ENCODE results near the gene LIPC. TPM values are rescaled to one million over a fixed set of nuclear protein-coding genes. Genes with fewer than 3 reads are reported as not detected.

LIPC gene
- total RNA-seq, 2 experiments from 2014 or later = 0.61 to 1.2 TPM

DNA sequence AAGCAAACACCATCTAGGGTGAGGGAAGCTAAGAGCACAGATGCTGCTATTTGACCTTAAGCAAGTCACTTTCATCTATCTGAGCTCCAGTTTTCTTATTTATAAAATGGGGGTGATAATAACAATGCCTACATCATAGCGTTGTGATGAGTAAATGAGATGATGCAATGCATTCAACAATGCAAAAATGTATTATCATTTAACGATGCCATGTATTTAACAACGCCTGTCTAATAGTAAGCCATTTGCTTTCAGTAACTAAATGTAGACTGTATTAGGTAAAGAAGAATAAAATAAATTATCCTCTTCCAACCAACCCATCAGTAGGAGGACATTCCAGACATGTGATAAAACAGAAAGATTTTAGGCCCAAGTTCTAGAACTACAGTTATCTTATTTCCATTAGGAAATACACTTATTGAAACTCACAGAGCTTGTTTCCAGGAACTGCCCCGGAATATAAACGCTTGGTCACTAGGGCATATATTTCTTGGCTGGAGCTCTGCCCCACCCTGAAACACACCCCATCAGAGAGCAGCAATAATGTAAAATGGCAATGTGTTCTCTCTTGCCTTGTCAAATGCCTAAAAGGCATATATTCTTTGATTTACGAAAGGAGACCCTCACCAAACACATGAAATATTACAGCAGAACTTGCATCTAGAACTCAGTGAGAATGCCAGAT is 128.3 kb downstream of the LIPC start:
- Mint-ChIP-seq H3K9me3 (no peaks in the 10 kb centered on the region), H3K36me3 (ENCODE audit: low read depth) (no peaks in the 10 kb centered on the region), H3K4me3 (no peak overlapping the region), H3K27me3 (no peaks in the 10 kb centered on the region), H3K27ac (no peak overlapping the region), H3K4me1 (ENCODE audit: low read depth) (no peaks in the 10 kb centered on the region)
- ATAC-seq (ENCODE audit: poor library complexity) (no peak), DNase-seq (no peak)
- Histone ChIP-seq H3K9me3 (ENCODE audit: control insufficient read depth in 1 of 2, insufficient read depth in 1 of 2, low read length in 2 of 2) (no peaks in the 10 kb centered on the region), H3K4me1 (ENCODE audit: insufficient read depth, low read length) (no peaks in the 10 kb centered on the region), H3K4me3 (ENCODE audit: low read length) (no peak overlapping the region), H3K27ac (ENCODE audit: low read depth in 1 of 2, low read length in 2 of 2) (no peak overlapping the region), H3K36me3 (ENCODE audit: insufficient read depth, low read length) (no peaks in the 10 kb centered on the region), H3K27me3 (ENCODE audit: control insufficient read depth in 1 of 2, insufficient read depth in 2 of 2, low read length in 2 of 2) (no peaks in the 10 kb centered on the region)
- no peak for TF ChIP-seq CTCF (IDR thresholded peaks at IDR 0.05)
- intact Hi-C loops (cut with DNase I, micrococcal nuclease) = no loop called here
- ChIA-PET CTCF (no interaction called here), POLR2A (no interaction called here)

- Mint-ChIP-seq H3K4me1 (ENCODE audit: low read depth) (no peaks in the 10 kb centered on the region), H3K27me3 (no peaks in the 10 kb centered on the region), H3K36me3 (ENCODE audit: low read depth) (no peaks in the 10 kb centered on the region), H3K4me3 (no peak overlapping the region), H3K9me3 (no peaks in the 10 kb centered on the region), H3K27ac (no peak overlapping the region)
- H3K27me3 ChIP-seq (ENCODE audit: control insufficient read depth in 1 of 2, insufficient read depth in 2 of 2, low read length in 2 of 2) = no peaks in the 10 kb centered on the region
- H3K4me1 ChIP-seq (ENCODE audit: insufficient read depth, low read length) = no peaks in the 10 kb centered on the region
- no peak overlapping the region for H3K4me3 ChIP-seq (ENCODE audit: low read length)
- H3K27ac ChIP-seq (ENCODE audit: low read depth in 1 of 2, low read length in 2 of 2) = no peak overlapping the region
- TF ChIP-seq CTCF (IDR thresholded peaks at IDR 0.05) = no peak
- no peaks in the 10 kb centered on the region for H3K9me3 ChIP-seq (ENCODE audit: control insufficient read depth in 1 of 2, insufficient read depth in 1 of 2, low read length in 2 of 2)
- POLR2A ChIA-PET = no interaction called here
- ATAC-seq (ENCODE audit: poor library complexity) (no peak), DNase-seq (no peak)
- CTCF ChIA-PET = no interaction called here
- intact Hi-C loops (cut with DNase I, micrococcal nuclease) = no loop called here
- no peaks in the 10 kb centered on the region for H3K36me3 ChIP-seq (ENCODE audit: insufficient read depth, low read length)
Measured at GRCh38 chr15:58561321-58561720, 129.5 kb downstream of the LIPC start.

- Mint-ChIP-seq H3K36me3 (ENCODE audit: low read depth) (no peaks in the 10 kb centered on the region), H3K27me3 (no peaks in the 10 kb centered on the region), H3K4me3 (no peak overlapping the region), H3K9me3 (no peaks in the 10 kb centered on the region), H3K27ac (no peak overlapping the region), H3K4me1 (ENCODE audit: low read depth) (no peaks in the 10 kb centered on the region)
- CTCF ChIA-PET = no interaction called here
- H3K27me3 ChIP-seq (ENCODE audit: control insufficient read depth in 1 of 2, insufficient read depth in 2 of 2, low read length in 2 of 2) = no peaks in the 10 kb centered on the region
- intact Hi-C loops (cut with DNase I, micrococcal nuclease) = no loop called here
- no peak overlapping the region for H3K4me3 ChIP-seq (ENCODE audit: low read length)
- no peak for TF ChIP-seq CTCF (IDR thresholded peaks at IDR 0.05)
- ATAC-seq (ENCODE audit: poor library complexity) = no peak
- DNase-seq = no peak
- POLR2A ChIA-PET = no interaction called here
- H3K27ac ChIP-seq (ENCODE audit: low read depth in 1 of 2, low read length in 2 of 2) = no peak overlapping the region
- H3K9me3 ChIP-seq (ENCODE audit: control insufficient read depth in 1 of 2, insufficient read depth in 1 of 2, low read length in 2 of 2) = no peaks in the 10 kb centered on the region
- no peaks in the 10 kb centered on the region for H3K36me3 ChIP-seq (ENCODE audit: insufficient read depth, low read length)
- H3K4me1 ChIP-seq (ENCODE audit: insufficient read depth, low read length) = no peaks in the 10 kb centered on the region
Measured at GRCh38 chr15:58562135-58562534, 130.3 kb downstream of the LIPC start.
